ENCODE measurements around the gene TRPM3. TPM values are rescaled to one million over a fixed set of nuclear protein-coding genes. Genes with fewer than 3 reads are reported as not detected.

TRPM3 gene
- total RNA-seq, 1 experiment from 2014 or later: not detected

DNA sequence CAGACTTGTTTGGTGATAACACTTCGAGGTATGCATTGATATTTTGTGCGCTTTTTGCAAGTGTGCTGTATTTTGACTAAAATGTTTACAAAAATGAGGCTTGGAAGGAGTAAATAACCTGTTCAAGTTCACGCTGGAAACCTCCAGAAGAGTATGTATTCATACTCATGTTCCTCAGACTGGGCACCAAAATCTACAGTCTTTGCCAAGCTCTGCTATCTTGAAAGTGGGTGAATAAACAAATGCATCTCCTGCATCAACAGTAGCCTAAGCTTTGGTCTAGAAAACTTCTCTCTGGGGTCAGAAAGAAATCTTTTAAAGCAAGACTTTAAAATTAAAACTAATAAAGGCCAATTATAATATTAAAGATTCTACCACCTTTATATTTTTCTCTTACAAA is 157.9 kb downstream of the TRPM3 start:
- Mint-ChIP-seq H3K4me1 (ENCODE audit: low read depth, unreplicated experiment) (no peaks in the 10 kb centered on the region), H3K27me3 (ENCODE audit: insufficient read depth, unreplicated experiment) (no peaks in the 10 kb centered on the region), H3K36me3 (ENCODE audit: insufficient read depth, unreplicated experiment) (no peaks in the 10 kb centered on the region), H3K27ac (ENCODE audit: unreplicated experiment) (no peak overlapping the region), H3K9me3 (ENCODE audit: unreplicated experiment) (no peaks in the 10 kb centered on the region), H3K4me3 (ENCODE audit: unreplicated experiment) (no peak overlapping the region)
- no peaks in the 10 kb centered on the region for H3K4me1 ChIP-seq
- BruUV-seq (replicated peaks): no TSS peak
- no peak for DNase-seq
- no peaks in the 10 kb centered on the region for H3K27me3 ChIP-seq (replicated peaks; ENCODE audit: control insufficient read depth, insufficient read depth, low read length)
- no peak for TF ChIP-seq CTCF (IDR thresholded peaks at IDR 0.05; ENCODE audit: insufficient read depth in 1 of 2, low read depth in 1 of 2, low read length in 1 of 2, severe bottlenecking in 1 of 2, unreplicated experiment in 1 of 2)
- intact Hi-C loops (cut with micrococcal nuclease; ENCODE audit: unreplicated experiment): no loop called here
- H3K9me3 ChIP-seq: no peaks in the 10 kb centered on the region
- no peak overlapping the region for H3K4me3 ChIP-seq (ENCODE audit: low read depth, low read length)
- no peaks in the 10 kb centered on the region for H3K36me3 ChIP-seq (ENCODE audit: control insufficient read depth, insufficient read depth, low read length)
- ChIA-PET CTCF (no interaction called here), POLR2A (no interaction called here)

DNA sequence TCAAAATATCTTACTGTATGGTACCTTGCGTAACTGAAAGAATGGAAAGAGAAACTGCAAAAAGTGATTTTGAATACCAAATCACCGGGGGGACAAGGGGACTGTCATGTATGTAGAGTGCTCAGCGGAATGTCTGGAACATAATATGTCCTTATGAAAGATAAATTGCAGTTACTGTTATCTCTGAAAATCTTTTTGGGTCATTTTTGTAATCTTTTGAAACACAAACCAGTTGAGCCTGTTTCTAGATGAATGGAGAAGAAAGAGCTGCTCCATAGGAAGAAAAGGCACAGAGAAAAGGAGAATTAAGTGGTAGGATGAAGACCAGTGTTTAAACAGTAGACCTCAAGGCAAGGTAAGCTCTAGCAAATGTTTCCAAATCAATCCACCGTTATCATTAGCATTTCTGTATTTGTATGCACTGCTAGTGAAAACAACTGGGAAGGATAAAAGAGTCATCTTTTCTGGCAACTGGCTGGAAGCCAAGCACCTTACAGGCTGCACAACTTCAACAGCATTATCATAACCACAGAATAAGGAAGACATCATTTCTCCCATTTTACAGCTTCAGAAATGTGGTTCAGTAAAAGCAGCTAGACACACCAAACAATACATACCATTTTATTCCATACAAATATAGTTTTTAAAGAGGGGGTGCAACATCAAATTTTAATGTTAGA is 158.5 kb downstream of the TRPM3 start:
- H3K36me3 Mint-ChIP-seq (ENCODE audit: insufficient read depth, unreplicated experiment): no peaks in the 10 kb centered on the region
- H3K4me3 ChIP-seq (ENCODE audit: low read depth, low read length): no peak overlapping the region
- no TSS peak for BruUV-seq (replicated peaks)
- CTCF ChIA-PET: no interaction called here
- H3K27ac Mint-ChIP-seq (ENCODE audit: unreplicated experiment): no peak overlapping the region
- no peak overlapping the region for H3K4me3 Mint-ChIP-seq (ENCODE audit: unreplicated experiment)
- H3K36me3 ChIP-seq (ENCODE audit: control insufficient read depth, insufficient read depth, low read length): no peaks in the 10 kb centered on the region
- no peaks in the 10 kb centered on the region for H3K4me1 ChIP-seq
- H3K4me1 Mint-ChIP-seq (ENCODE audit: low read depth, unreplicated experiment): no peaks in the 10 kb centered on the region
- H3K27me3 Mint-ChIP-seq (ENCODE audit: insufficient read depth, unreplicated experiment): no peaks in the 10 kb centered on the region
- no peak for DNase-seq
- intact Hi-C loops (cut with micrococcal nuclease; ENCODE audit: unreplicated experiment): no loop called here
- no peaks in the 10 kb centered on the region for H3K27me3 ChIP-seq (replicated peaks; ENCODE audit: control insufficient read depth, insufficient read depth, low read length)
- no peak for TF ChIP-seq CTCF (IDR thresholded peaks at IDR 0.05; ENCODE audit: insufficient read depth in 1 of 2, low read depth in 1 of 2, low read length in 1 of 2, severe bottlenecking in 1 of 2, unreplicated experiment in 1 of 2)
- H3K9me3 ChIP-seq: no peaks in the 10 kb centered on the region
- POLR2A ChIA-PET: no interaction called here
- H3K9me3 Mint-ChIP-seq (ENCODE audit: unreplicated experiment): no peaks in the 10 kb centered on the region

DNA sequence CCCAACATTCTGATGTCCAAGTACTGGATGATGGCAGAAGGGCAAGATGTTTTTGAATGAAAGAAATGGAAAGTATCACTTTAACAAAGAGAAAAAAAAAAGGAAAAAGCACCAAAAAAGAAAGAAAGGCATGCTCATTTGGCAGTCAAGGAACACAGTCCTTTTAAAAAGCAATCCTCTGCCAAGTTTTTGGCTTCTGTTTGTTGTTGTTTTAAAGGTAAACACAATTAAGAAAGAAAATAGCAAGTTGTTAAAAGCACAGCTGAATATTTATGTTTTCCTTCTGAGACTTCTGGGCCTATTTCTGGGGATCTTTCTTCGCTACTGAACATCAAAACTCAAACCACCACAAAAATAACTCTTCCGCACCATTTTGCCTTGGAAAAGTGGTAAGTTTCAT is 162.1 kb downstream of the TRPM3 start:
- Mint-ChIP-seq H3K4me3 (ENCODE audit: unreplicated experiment) (no peak overlapping the region), H3K27ac (ENCODE audit: unreplicated experiment) (no peak overlapping the region), H3K27me3 (ENCODE audit: insufficient read depth, unreplicated experiment) (no peaks in the 10 kb centered on the region), H3K9me3 (ENCODE audit: unreplicated experiment) (no peaks in the 10 kb centered on the region), H3K4me1 (ENCODE audit: low read depth, unreplicated experiment) (no peaks in the 10 kb centered on the region), H3K36me3 (ENCODE audit: insufficient read depth, unreplicated experiment) (no peaks in the 10 kb centered on the region)
- no peaks in the 10 kb centered on the region for H3K27me3 ChIP-seq (replicated peaks; ENCODE audit: control insufficient read depth, insufficient read depth, low read length)
- no peak for TF ChIP-seq CTCF (IDR thresholded peaks at IDR 0.05; ENCODE audit: insufficient read depth in 1 of 2, low read depth in 1 of 2, low read length in 1 of 2, severe bottlenecking in 1 of 2, unreplicated experiment in 1 of 2)
- POLR2A ChIA-PET: no interaction called here
- H3K4me1 ChIP-seq: no peaks in the 10 kb centered on the region
- BruUV-seq (replicated peaks): no TSS peak
- CTCF ChIA-PET: no interaction called here
- no peak overlapping the region for H3K4me3 ChIP-seq (ENCODE audit: low read depth, low read length)
- intact Hi-C loops (cut with micrococcal nuclease; ENCODE audit: unreplicated experiment): no loop called here
- H3K9me3 ChIP-seq: no peaks in the 10 kb centered on the region
- H3K36me3 ChIP-seq (ENCODE audit: control insufficient read depth, insufficient read depth, low read length): no peaks in the 10 kb centered on the region
- no peak for DNase-seq
